Occipital lobe (tissue), 2 donors: ENCODE measurements around the gene UTP3. TPM values are rescaled to one million over a fixed set of nuclear protein-coding genes. Genes with fewer than 3 reads are reported as not detected.
"Not testable (repeated sequence)": the region's sequence is repeated elsewhere in the genome, so short reads cannot be mapped to it uniquely, and the experiment has no call there.

ENCODE experiments used
- DNase-seq: peaks from one replicate; lab custom pipeline; 2025; lab: John Stamatoyannopoulos, UW
- total RNA-seq: library from RNA; depleted of rRNA; stranded (reverse); fragments of >200 nt; gene quantifications from one replicate; pipeline ENCODE4 v1.2.3, GENCODE V29; 2014

Gene UTP3
- total RNA-seq, 1 donor from 2014 or later: 15.0 TPM

- DNase-seq: not testable (repeated sequence)
These were observed 6.2 kb upstream of the UTP3 start for GRCh38 chr4:70682142-70682541.

GRCh38 chr4:70687392-70687791 is 940 bp upstream of the UTP3 start:
- no peak for DNase-seq

- no peak for DNase-seq
These were observed 481 bp downstream of the UTP3 start for GRCh38 chr4:70688795-70689231.

GRCh38 chr4:70691661-70692060 is 3.3 kb downstream of the UTP3 start:
- no peak for DNase-seq

- not testable (repeated sequence) for DNase-seq
These were observed 6.3 kb downstream of the UTP3 start for GRCh38 chr4:70694633-70695032.

- not testable (repeated sequence) for DNase-seq
These were observed 10.1 kb downstream of the UTP3 start for GRCh38 chr4:70698435-70698834.

- DNase-seq: no peak
These were observed 12.4 kb downstream of the UTP3 start for GRCh38 chr4:70700712-70701111.

- DNase-seq: no peak
These were observed 12.9 kb downstream of the UTP3 start for GRCh38 chr4:70701271-70701670.

GRCh38 chr4:70702592-70702991 is 14.3 kb downstream of the UTP3 start:
- not testable (repeated sequence) for DNase-seq

GRCh38 chr4:70703619-70704214 is 15.4 kb downstream of the UTP3 start:
- DNase-seq: no peak

- peak; percentile 63 for DNase-seq
These were observed 16.0 kb downstream of the UTP3 start for GRCh38 chr4:70704215-70704930.

- DNase-seq: no peak
These were observed 16.5 kb downstream of the UTP3 start for GRCh38 chr4:70704931-70705182.

GRCh38 chr4:70705183-70706043 is 17.1 kb downstream of the UTP3 start:
- DNase-seq: peak; percentile 53

- no peak for DNase-seq
These were observed 17.7 kb downstream of the UTP3 start for GRCh38 chr4:70706044-70706461.

GRCh38 chr4:70706516-70706915 is 18.2 kb downstream of the UTP3 start:
- no peak for DNase-seq

GRCh38 chr4:70709611-70710205 is 21.4 kb downstream of the UTP3 start:
- DNase-seq: no peak

- DNase-seq: no peak
These were observed 23.3 kb downstream of the UTP3 start for GRCh38 chr4:70711599-70711998.

- DNase-seq: no peak
These were observed 23.8 kb downstream of the UTP3 start for GRCh38 chr4:70712150-70712549.

- DNase-seq: no peak
These were observed 24.5 kb downstream of the UTP3 start for GRCh38 chr4:70712604-70713452.

- no peak for DNase-seq
These were observed 25.2 kb downstream of the UTP3 start for GRCh38 chr4:70713453-70714078.
